Hepatocyte (in vitro differentiated cells): ENCODE measurements around the gene SP140L. TPM values are rescaled to one million over a fixed set of nuclear protein-coding genes. Genes with fewer than 3 reads are reported as not detected.

ENCODE experiments used
- DNase-seq: peaks from one replicate; pipeline ENCODE4 v3.0.0-alpha.2; 2016; ENCODE audit warnings: low spot score
- H2AFZ ChIP-seq: fragments of 200-600 bp; sonication (generic); 2 replicates; pipeline ENCODE4 v1.6.0; 2016; ENCODE audit warnings: antibody characterized with exemption, mild to moderate bottlenecking
- H3K27ac ChIP-seq: fragments of 200-600 bp; sonication (generic); 2 replicates; pipeline ENCODE4 v1.5.1; 2016; ENCODE audit warnings: mild to moderate bottlenecking
- H3K27me3 ChIP-seq: fragments of 200-600 bp; sonication (generic); 2 replicates; pipeline ENCODE4 v1.6.1; 2016
- H3K36me3 ChIP-seq: fragments of 200-600 bp; sonication (generic); replicated peaks from 2 replicates; pipeline ENCODE4 v1.5.1; 2016; ENCODE audit warnings: low read depth; ENCODE audit not compliant: insufficient read depth
- H3K4me1 ChIP-seq: fragments of 200-600 bp; sonication (generic); 2 replicates; pipeline ENCODE4 v1.5.1; 2016; ENCODE audit warnings: mild to moderate bottlenecking, moderate library complexity; ENCODE audit not compliant: insufficient read depth
- H3K4me2 ChIP-seq: fragments of 200-600 bp; sonication (generic); 2 replicates; pipeline ENCODE4 v1.6.0; 2016
- H3K4me3 ChIP-seq: fragments of 200-600 bp; sonication (generic); 2 replicates; pipeline ENCODE4 v1.5.1; 2016; ENCODE audit warnings: mild to moderate bottlenecking
- H3K79me2 ChIP-seq: fragments of 200-600 bp; sonication (generic); 2 replicates; pipeline ENCODE4 v1.6.0; 2017; ENCODE audit warnings: mild to moderate bottlenecking
- H3K9me2 ChIP-seq: fragments of 200-600 bp; sonication (generic); replicated peaks from 2 replicates; pipeline ENCODE4 v1.6.0; 2017; ENCODE audit warnings: mild to moderate bottlenecking; ENCODE audit not compliant: insufficient read depth
- H3K9me3 ChIP-seq: fragments of 200-600 bp; sonication (generic); 2 replicates; pipeline ENCODE4 v1.5.1; 2016; ENCODE audit warnings: low read depth, mild to moderate bottlenecking
- H4K20me1 ChIP-seq: fragments of 200-600 bp; sonication (generic); 2 replicates; pipeline ENCODE4 v1.6.0; 2016; ENCODE audit warnings: mild to moderate bottlenecking; ENCODE audit not compliant: insufficient read depth, poor library complexity, severe bottlenecking
- EZH2 ChIP-seq: fragments of 200-600 bp; sonication (generic); IDR thresholded peaks from 2 replicates; pipeline ENCODE4 v1.6.1; 2016; ENCODE audit warnings: antibody characterized with exemption, mild to moderate bottlenecking, borderline replicate concordance
- EZH2phosphoT487 ChIP-seq: fragments of 200-600 bp; sonication (generic); IDR thresholded peaks from one replicate; pipeline ENCODE4 v1.6.1; 2018; ENCODE audit warnings: antibody characterized with exemption, mild to moderate bottlenecking, low read depth, moderate library complexity; ENCODE audit not compliant: unreplicated experiment, severe bottlenecking
- WGBS: methylation state at CpG from one replicate; pipeline ENCODE4 v1.1.6; 2016; ENCODE audit warnings: low lambda C conversion rate; ENCODE audit errors: missing lambda C conversion rate; 5-methylcytosine and 5-hydroxymethylcytosine counted together
- polyA plus RNA-seq: library from polyadenylated mRNA; unstranded; fragments of >200 nt; fragmentation: Nextera tagmentation; extraction: Ambion mirVana; gene quantifications from 2 replicates; pipeline ENCODE4 v1.2.1, GENCODE V29; 2016
- total RNA-seq: library from RNA; depleted of rRNA; stranded (reverse); fragments of >200 nt; gene quantifications from 2 replicates; pipeline ENCODE4 v1.2.3, GENCODE V29; 2014
- TF ChIP-seq, protein P1 (sequence below): fragments of 200-600 bp; sonication (generic); IDR thresholded peaks from 2 replicates; pipeline ENCODE4 v1.5.1; 2016; ENCODE audit warnings: antibody characterized with exemption, mild to moderate bottlenecking; ENCODE audit not compliant: poor library complexity

Gene SP140L
- total and polyA plus RNA-seq, 2 experiments from 2014 or later: 7.1 to 8.1 TPM

DNA sequence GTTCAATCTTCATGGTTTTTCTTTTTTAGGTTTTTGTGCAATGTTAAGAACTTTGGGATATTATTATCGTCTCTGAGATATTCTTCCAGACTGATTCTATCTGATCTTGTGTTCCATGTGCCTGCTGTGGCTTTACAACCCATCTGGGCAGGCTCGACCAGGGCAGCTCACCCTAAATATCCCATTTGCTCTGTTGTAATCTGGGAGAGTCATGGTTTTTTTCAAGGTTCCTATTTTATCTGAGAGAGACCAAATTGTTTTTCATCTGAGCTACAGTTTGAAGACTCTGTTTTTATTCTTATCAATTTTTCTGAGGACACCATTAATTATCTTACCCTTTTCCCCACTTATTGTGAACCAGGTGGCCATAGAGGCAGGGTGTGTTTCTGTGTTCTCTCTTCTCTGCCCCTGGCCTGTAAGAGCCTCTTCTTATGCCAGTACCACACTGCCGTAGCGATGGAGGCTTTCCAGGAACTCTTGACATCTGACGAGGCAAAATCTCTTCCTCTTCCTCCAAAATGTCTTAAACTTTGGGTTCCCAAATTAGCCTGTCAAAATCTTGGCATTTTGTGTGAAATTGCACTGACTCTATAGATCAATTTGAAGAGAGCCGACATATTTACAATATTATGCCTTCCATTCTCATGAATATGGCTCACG is 3.1 kb downstream of the SP140L start:
- Histone ChIP-seq H3K9me3 (no peaks in the 10 kb centered on the region), H3K9me2 (no peaks in the 10 kb centered on the region), H3K27me3 (no peaks in the 10 kb centered on the region), H3K36me3 (no peaks in the 10 kb centered on the region), H3K4me2 (no peak overlapping the region), H4K20me1 (no peaks in the 10 kb centered on the region), H3K4me1 (peaks cover 10% of the 10 kb centered on the region), H3K4me3 (no peak overlapping the region), H3K79me2 (peaks cover 7% of the 10 kb centered on the region), H3K27ac (no peak overlapping the region), H2AFZ (no peak overlapping the region)
- 90% methylated on average over 7 of the region's 7 CpGs for whole genome bisulfite sequencing
- DNase-seq: no peak
- TF ChIP-seq EZH2phosphoT487 (no peak), EZH2 (no peak)
- TF ChIP-seq, protein P1, sequence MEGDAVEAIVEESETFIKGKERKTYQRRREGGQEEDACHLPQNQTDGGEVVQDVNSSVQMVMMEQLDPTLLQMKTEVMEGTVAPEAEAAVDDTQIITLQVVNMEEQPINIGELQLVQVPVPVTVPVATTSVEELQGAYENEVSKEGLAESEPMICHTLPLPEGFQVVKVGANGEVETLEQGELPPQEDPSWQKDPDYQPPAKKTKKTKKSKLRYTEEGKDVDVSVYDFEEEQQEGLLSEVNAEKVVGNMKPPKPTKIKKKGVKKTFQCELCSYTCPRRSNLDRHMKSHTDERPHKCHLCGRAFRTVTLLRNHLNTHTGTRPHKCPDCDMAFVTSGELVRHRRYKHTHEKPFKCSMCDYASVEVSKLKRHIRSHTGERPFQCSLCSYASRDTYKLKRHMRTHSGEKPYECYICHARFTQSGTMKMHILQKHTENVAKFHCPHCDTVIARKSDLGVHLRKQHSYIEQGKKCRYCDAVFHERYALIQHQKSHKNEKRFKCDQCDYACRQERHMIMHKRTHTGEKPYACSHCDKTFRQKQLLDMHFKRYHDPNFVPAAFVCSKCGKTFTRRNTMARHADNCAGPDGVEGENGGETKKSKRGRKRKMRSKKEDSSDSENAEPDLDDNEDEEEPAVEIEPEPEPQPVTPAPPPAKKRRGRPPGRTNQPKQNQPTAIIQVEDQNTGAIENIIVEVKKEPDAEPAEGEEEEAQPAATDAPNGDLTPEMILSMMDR: no peak

DNA sequence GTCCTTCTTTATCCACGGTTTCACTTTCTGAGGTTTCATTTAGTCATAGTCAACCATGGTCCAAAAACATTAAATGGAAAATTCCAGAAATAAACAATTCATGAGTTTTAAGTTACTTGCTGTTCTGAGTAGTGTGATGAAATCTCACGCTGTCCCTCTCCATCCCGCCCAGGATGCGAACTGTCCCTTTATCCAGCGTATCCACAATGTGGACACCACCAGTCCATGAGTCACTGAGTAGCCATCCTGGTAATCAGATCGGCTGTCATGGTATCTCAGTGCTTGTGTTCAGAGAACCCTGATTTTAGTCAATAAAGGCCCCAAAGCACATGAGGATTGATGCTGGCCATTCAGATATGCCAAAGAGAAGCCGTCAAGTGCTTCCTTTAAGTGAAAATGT is 3.7 kb downstream of the SP140L start:
- Histone ChIP-seq H3K79me2 (peaks cover 7% of the 10 kb centered on the region), H3K27ac (no peak overlapping the region), H3K4me3 (no peak overlapping the region), H3K9me3 (no peaks in the 10 kb centered on the region), H3K4me1 (peaks cover 10% of the 10 kb centered on the region), H3K27me3 (no peaks in the 10 kb centered on the region), H2AFZ (no peak overlapping the region), H3K9me2 (no peaks in the 10 kb centered on the region), H3K36me3 (no peaks in the 10 kb centered on the region), H3K4me2 (no peak overlapping the region), H4K20me1 (no peaks in the 10 kb centered on the region)
- TF ChIP-seq EZH2phosphoT487 (no peak), EZH2 (no peak)
- TF ChIP-seq, protein P1: no peak
- no peak for DNase-seq
- WGBS: 91% methylated on average over 7 of the region's 7 CpGs

DNA sequence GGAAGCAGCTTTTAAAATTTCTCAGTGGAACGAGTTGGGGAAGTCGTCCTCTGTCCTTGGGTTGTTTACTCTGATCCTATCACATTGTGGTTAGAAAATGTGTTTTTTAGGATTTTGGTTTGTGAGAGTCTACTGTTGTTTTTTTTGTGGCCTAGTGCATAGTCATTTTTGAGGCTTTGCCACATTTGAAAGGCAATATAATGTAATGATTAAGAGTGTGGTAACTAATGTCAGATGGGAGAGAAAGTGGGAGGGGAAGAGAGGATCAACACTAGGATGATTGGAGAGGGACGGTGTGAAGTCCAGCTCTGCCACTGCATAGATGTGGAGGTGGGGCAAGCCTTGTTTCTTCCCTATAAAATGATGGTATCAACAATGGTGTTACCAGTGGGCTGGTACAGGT is 8.5 kb downstream of the SP140L start:
- Histone ChIP-seq H3K27me3 (no peaks in the 10 kb centered on the region), H2AFZ (no peak overlapping the region), H3K9me3 (no peaks in the 10 kb centered on the region), H3K4me3 (no peak overlapping the region), H3K9me2 (no peaks in the 10 kb centered on the region), H4K20me1 (no peaks in the 10 kb centered on the region), H3K27ac (no peak overlapping the region), H3K4me1 (no peaks in the 10 kb centered on the region), H3K36me3 (no peaks in the 10 kb centered on the region), H3K79me2 (no peaks in the 10 kb centered on the region), H3K4me2 (no peak overlapping the region)
- DNase-seq: no peak
- WGBS: 62% methylated on average over 3 of the region's 3 CpGs
- TF ChIP-seq EZH2phosphoT487 (no peak), EZH2 (no peak)
- TF ChIP-seq, protein P1: no peak
